Panc1 (cell line): ENCODE data around the gene SPRED2. TPM values are rescaled to one million over a fixed set of nuclear protein-coding genes. Genes with fewer than 3 reads are reported as not detected.

ENCODE experiments used
- ATAC-seq: fragments of 200-7000 bp; cut with Tn5 transposase; 2 replicates; pipeline ENCODE4 v1.9.1; 2020; ENCODE audit warnings: mild to moderate bottlenecking, moderate library complexity
- BruUV-seq: library from RNA; stranded (reverse); fragments of 400-500 nt; replicated peaks from 2 replicates; lab custom pipeline; 2021; lab: Mats Ljungman, UMichigan
- CTCF ChIA-PET: fragments of 300-600 bp; sonication (Branson Sonifier 250); formaldehyde crosslinking; loops from one replicate; lab custom pipeline; 2022; ENCODE audit warnings: antibody characterized with exemption; lab: Charles Lee
- POLR2A ChIA-PET: fragments of 300-600 bp; sonication (Branson Sonifier 250); formaldehyde crosslinking; loops from one replicate; lab custom pipeline; 2022; ENCODE audit warnings: antibody characterized with exemption; lab: Charles Lee
- DNase-seq: peaks from one replicate; pipeline ENCODE4 v3.0.0-alpha.2; 2010; ENCODE audit warnings: low read depth, low spot score
- H3K27ac ChIP-seq: 2 replicates; pipeline ENCODE4 v1.5.1; 2011; ENCODE audit warnings: mild to moderate bottlenecking, low read length, inconsistent platforms
- H3K27me3 ChIP-seq: fragments of 200-500 bp; sonication (Bioruptor generic); 2 replicates; pipeline ENCODE4 v1.6.0; 2014; ENCODE audit warnings: low read length, inconsistent platforms; ENCODE audit not compliant: control insufficient read depth, insufficient read depth
- H3K36me3 ChIP-seq: fragments of 200-500 bp; sonication (Bioruptor generic); 2 replicates; pipeline ENCODE4 v1.5.1; 2014; ENCODE audit warnings: inconsistent platforms, mild to moderate bottlenecking, low read length, moderate library complexity; ENCODE audit not compliant: control insufficient read depth, insufficient read depth
- H3K4me1 ChIP-seq: 2 replicates; pipeline ENCODE4 v1.5.1; 2011; ENCODE audit warnings: inconsistent platforms, mild to moderate bottlenecking, low read length, moderate library complexity; ENCODE audit not compliant: control insufficient read depth, insufficient read depth
- H3K4me3 ChIP-seq, 2 experiments: 2 replicates each; pipeline ENCODE4 v1.5.1; 2011 to 2012; ENCODE audit warnings: low read depth in 2 of 2, low read length in 2 of 2, mild to moderate bottlenecking in 2 of 2, inconsistent platforms in 1 of 2, moderate library complexity in 1 of 2
- H3K9me3 ChIP-seq: fragments of 200-500 bp; sonication (Bioruptor generic); 2 replicates; pipeline ENCODE4 v1.5.1; 2014; ENCODE audit warnings: low read depth, mild to moderate bottlenecking, inconsistent platforms, low read length, moderate library complexity; ENCODE audit not compliant: control insufficient read depth, insufficient read depth
- POLR2AphosphoS5 ChIP-seq: IDR thresholded peaks from 2 replicates; pipeline ENCODE4 v1.6.1; 2012; ENCODE audit warnings: mild to moderate bottlenecking, low read depth, low read length, moderate library complexity
- SIN3A ChIP-seq: IDR thresholded peaks from 2 replicates; pipeline ENCODE4 v1.6.1; 2012; ENCODE audit warnings: low read depth, mild to moderate bottlenecking, low read length, moderate library complexity, borderline replicate concordance; ENCODE audit not compliant: insufficient read depth
- TCF7L2 ChIP-seq: IDR thresholded peaks from 2 replicates; pipeline ENCODE4 v1.6.1; 2011; ENCODE audit warnings: mild to moderate bottlenecking, low read depth, low read length, inconsistent platforms
- in situ Hi-C: cut with HindIII; loops from 2 replicates; pipeline ENCODE4 v1.10.0; 2016; ENCODE audit warnings: low sequenced_read_pairs, low pct_unique_long_range_greater_than_20kb
- intact Hi-C: fragments of 100-400 bp; cut with micrococcal nuclease; formaldehyde crosslinking; loops from one replicate; pipeline ENCODE4 v1.10.0; 2022; ENCODE audit not compliant: unreplicated experiment
- total RNA-seq: library from RNA; stranded (reverse); gene quantifications from one replicate; pipeline ENCODE4 v1.2.1, GENCODE V29; 2021; ENCODE audit not compliant: unreplicated experiment
- TF ChIP-seq, protein P1 (sequence below): fragments of 450-650 bp; IDR thresholded peaks from 2 replicates; pipeline ENCODE4 v1.5.1; 2017; ENCODE audit warnings: mild to moderate bottlenecking
- TF ChIP-seq, protein P2 (sequence below), 2 experiments: IDR thresholded peaks; 2 replicates each; pipeline ENCODE4 v1.6.1; 2011 to 2012; ENCODE audit warnings: low read depth in 2 of 2, control low read depth in 1 of 2, low read length in 1 of 2, mild to moderate bottlenecking in 1 of 2, moderate library complexity in 1 of 2; ENCODE audit not compliant: insufficient read depth in 1 of 2

Gene SPRED2
- total RNA-seq, 1 experiment from 2014 or later, result 60.1 TPM

DNA sequence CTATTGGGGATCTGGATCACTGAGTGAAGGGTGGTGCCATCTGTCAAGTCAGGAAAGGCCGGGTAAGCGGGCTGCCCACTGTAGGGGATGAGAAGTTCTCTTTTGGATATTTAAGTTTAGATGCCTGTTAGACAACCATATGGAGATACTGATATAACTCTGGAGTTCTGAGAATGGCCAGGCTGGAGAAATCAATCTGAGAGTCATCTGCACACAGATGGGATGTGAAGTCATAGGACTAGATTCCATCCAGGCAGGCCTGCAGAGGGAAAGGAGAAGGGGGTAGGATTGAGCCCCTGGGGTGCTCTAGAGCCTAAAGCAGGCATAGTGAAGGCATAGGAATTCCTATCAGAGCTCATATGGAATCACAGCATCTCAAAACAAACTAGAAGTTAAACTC is 30.1 kb downstream of the SPRED2 start:
- intact Hi-C loops, result no loop called here
- no peak for DNase-seq
- Histone ChIP-seq H3K4me1 (peaks cover 41% of the 10 kb centered on the region), H3K9me3 (no peaks in the 10 kb centered on the region), H3K36me3 (no peaks in the 10 kb centered on the region), H3K27ac (no peak overlapping the region), H3K4me3 (no peak overlapping the region), H3K27me3 (no peaks in the 10 kb centered on the region)
- TF ChIP-seq SIN3A (no peak), POLR2AphosphoS5 (no peak), TCF7L2 (no peak)
- TF ChIP-seq, protein P1, sequence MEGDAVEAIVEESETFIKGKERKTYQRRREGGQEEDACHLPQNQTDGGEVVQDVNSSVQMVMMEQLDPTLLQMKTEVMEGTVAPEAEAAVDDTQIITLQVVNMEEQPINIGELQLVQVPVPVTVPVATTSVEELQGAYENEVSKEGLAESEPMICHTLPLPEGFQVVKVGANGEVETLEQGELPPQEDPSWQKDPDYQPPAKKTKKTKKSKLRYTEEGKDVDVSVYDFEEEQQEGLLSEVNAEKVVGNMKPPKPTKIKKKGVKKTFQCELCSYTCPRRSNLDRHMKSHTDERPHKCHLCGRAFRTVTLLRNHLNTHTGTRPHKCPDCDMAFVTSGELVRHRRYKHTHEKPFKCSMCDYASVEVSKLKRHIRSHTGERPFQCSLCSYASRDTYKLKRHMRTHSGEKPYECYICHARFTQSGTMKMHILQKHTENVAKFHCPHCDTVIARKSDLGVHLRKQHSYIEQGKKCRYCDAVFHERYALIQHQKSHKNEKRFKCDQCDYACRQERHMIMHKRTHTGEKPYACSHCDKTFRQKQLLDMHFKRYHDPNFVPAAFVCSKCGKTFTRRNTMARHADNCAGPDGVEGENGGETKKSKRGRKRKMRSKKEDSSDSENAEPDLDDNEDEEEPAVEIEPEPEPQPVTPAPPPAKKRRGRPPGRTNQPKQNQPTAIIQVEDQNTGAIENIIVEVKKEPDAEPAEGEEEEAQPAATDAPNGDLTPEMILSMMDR, result no peak
- TF ChIP-seq, protein P2, sequence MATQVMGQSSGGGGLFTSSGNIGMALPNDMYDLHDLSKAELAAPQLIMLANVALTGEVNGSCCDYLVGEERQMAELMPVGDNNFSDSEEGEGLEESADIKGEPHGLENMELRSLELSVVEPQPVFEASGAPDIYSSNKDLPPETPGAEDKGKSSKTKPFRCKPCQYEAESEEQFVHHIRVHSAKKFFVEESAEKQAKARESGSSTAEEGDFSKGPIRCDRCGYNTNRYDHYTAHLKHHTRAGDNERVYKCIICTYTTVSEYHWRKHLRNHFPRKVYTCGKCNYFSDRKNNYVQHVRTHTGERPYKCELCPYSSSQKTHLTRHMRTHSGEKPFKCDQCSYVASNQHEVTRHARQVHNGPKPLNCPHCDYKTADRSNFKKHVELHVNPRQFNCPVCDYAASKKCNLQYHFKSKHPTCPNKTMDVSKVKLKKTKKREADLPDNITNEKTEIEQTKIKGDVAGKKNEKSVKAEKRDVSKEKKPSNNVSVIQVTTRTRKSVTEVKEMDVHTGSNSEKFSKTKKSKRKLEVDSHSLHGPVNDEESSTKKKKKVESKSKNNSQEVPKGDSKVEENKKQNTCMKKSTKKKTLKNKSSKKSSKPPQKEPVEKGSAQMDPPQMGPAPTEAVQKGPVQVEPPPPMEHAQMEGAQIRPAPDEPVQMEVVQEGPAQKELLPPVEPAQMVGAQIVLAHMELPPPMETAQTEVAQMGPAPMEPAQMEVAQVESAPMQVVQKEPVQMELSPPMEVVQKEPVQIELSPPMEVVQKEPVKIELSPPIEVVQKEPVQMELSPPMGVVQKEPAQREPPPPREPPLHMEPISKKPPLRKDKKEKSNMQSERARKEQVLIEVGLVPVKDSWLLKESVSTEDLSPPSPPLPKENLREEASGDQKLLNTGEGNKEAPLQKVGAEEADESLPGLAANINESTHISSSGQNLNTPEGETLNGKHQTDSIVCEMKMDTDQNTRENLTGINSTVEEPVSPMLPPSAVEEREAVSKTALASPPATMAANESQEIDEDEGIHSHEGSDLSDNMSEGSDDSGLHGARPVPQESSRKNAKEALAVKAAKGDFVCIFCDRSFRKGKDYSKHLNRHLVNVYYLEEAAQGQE (IDR thresholded peaks at IDR 0.05; ENCODE audit: insufficient read depth in 1 of 2, low read depth in 2 of 2, low read length in 1 of 2), result no peak
- POLR2A ChIA-PET, result interaction anchor here (0.6 kb wide), 1 partner anchor 175 kb away, joined by 13 read pairs; no protein-coding TSS in a partner anchor
- in situ Hi-C loops, result no loop called here
- no TSS peak for BruUV-seq
- CTCF ChIA-PET, result interaction anchor here (0.7 kb wide), 1 partner anchor 1420 kb away, joined by 12 read pairs; no protein-coding TSS in a partner anchor
- ATAC-seq, result no peak; the same call in 1 of the 2 replicates

DNA sequence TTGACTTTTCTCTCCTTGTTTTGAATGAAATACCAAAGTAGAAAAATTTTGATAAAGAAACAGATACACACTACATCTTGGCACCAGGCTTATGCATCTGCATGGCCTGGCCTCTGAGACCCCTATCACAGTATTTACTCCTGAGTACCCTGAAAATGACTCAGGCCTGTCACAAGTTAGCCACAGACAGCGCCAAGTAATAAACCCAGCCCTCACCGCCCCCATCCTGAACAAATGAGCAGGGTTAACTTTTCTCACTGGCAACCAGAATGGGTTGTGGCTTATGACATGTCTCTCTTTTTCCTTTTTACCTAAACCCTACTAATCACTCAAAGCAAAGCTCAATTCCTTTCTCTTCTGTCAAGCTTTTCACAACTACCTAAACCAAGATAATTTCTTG is 35.3 kb downstream of the SPRED2 start:
- H3K4me1 ChIP-seq, result peaks cover 40% of the 10 kb centered on the region
- BruUV-seq, result no TSS peak
- intact Hi-C loops (no loop called here), in situ Hi-C loops (no loop called here)
- peak overlapping the region; percentile 39; the same call in 1 of the 2 replicates for H3K27ac ChIP-seq
- CTCF ChIA-PET, result interaction anchor here (0.7 to 1.2 kb wide), 2 partner anchors 18 to 95 kb away, joined by 6 to 9 read pairs; no protein-coding TSS in a partner anchor
- ATAC-seq (no peak; the same call in 1 of the 2 replicates), DNase-seq (no peak)
- no peaks in the 10 kb centered on the region for H3K9me3 ChIP-seq
- POLR2A ChIA-PET, result no interaction called here
- H3K36me3 ChIP-seq, result no peaks in the 10 kb centered on the region
- TF ChIP-seq, protein P2 (IDR thresholded peaks at IDR 0.05; ENCODE audit: insufficient read depth in 1 of 2, low read depth in 2 of 2, low read length in 1 of 2), result no peak
- TF ChIP-seq SIN3A (no peak), TCF7L2 (no peak), POLR2AphosphoS5 (no peak)
- TF ChIP-seq, protein P1, result no peak
- H3K27me3 ChIP-seq, result no peaks in the 10 kb centered on the region
- H3K4me3 ChIP-seq, result no peak overlapping the region
